Measurements from ENCODE around the gene NFYC.

DNA sequence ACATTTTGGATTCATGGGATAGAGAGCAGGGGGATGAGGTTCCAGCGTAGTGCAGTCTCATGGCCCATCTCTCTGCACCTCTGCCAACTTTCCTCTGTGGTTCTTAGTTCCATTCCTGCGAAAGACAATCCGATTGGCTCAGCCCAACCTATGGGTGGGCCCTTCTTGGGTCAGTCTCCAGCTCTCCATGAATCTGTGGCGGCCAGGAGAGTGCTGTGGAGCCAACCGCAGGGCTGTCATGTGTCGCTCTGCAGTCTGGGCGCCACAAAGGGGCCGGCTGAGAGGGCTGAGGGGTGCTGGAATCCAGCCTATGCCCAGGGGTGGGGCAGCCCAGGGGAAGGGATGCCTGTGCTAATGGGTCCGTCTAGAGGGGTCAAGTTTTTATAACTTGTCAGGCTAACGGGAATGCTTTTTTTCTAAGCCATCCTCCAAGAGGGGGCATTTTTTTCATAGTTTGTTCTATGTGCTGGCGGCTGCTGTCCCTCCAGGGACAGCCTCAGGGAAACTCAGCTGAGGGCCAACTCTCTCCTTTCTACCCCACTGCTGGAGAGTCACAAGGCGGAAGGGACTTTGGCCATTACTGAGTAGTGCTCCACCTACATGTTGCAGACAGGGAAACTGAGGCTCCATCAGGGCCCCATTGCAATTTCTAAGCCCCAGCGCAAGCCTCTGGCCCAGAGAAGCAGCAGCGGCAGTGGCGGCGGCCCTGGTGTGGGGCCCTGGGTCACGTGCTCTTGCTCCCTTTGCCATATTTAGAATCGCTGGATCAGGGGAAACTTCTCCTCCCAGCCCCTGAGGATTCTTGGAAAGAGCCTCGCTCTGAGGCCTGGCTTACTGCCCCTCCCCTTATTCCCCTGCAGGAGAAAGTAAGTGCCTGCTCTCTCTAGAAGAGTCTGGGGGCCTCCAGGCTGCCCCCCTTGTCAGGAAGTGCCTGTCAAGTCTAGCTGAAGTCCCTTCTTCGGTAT lies 115.5 kb downstream of the NFYC start:
- TF ChIP-seq, protein P1, sequence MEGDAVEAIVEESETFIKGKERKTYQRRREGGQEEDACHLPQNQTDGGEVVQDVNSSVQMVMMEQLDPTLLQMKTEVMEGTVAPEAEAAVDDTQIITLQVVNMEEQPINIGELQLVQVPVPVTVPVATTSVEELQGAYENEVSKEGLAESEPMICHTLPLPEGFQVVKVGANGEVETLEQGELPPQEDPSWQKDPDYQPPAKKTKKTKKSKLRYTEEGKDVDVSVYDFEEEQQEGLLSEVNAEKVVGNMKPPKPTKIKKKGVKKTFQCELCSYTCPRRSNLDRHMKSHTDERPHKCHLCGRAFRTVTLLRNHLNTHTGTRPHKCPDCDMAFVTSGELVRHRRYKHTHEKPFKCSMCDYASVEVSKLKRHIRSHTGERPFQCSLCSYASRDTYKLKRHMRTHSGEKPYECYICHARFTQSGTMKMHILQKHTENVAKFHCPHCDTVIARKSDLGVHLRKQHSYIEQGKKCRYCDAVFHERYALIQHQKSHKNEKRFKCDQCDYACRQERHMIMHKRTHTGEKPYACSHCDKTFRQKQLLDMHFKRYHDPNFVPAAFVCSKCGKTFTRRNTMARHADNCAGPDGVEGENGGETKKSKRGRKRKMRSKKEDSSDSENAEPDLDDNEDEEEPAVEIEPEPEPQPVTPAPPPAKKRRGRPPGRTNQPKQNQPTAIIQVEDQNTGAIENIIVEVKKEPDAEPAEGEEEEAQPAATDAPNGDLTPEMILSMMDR (IDR thresholded peaks at IDR 0.05; ENCODE audit: borderline replicate concordance, extremely low read depth, low read length, poor library complexity, severe bottlenecking), result no peak
- no peak for TF ChIP-seq EZH2 (IDR thresholded peaks at IDR 0.05; ENCODE audit: borderline replicate concordance, low read depth, low read length, severe bottlenecking)

Data from DND-41 (cell line).